Measurements from ENCODE around the gene ZSCAN21. TPM values are rescaled to one million over a fixed set of nuclear protein-coding genes. Genes with fewer than 3 reads are reported as not detected.

Gene ZSCAN21
- polyA plus RNA-seq, 5 donors, result 23.1 to 27.0 (median 25.6) TPM

DNA sequence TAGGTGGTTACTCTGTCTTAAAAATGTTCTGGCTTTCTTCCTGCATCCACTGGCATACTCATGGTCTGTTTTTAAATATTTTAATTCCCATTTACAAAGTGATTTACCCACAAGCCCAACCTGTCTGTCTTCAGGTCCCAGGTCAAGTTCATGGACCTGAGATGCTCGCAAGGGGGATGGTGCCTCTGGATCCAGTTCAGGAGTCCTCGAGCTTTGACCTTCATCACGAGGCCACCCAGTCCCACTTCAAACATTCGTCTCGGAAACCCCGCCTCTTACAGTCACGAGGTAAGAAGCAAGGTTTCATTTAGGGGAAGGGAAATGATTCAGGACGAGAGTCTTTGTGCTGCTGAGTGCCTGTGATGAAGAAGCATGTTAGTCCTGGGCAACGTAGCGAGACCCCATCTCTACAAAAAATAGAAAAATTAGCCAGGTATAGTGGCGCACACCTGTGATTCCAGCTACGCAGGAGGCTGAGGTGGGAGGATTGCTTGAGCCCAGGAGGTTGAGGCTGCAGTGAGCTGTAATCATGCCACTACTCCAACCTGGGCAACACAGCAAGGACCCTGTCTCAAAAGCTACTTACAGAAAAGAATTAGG lies 25.5 kb upstream of the ZSCAN21 start:
- DNase-seq, result no peak

DNA sequence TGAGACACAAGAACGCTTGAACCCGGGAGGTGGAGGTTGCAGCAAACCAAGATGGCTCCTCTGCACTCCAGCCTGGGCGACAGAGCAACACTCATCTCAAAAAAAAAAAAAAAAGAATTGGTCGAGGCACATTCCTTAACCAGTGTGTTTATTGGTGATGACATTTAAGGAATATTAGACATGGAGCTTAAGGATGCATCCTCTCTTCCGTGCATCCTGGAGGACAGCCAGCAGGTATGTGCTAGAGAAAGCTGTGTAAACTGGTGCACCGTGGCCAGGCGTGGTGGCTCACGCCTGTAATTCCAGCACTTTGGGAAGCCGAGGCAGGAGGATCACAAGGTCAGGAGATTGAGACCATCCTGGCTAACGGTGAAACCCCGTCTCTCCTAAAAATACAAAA lies 22.4 kb upstream of the ZSCAN21 start:
- DNase-seq, result no peak

DNA sequence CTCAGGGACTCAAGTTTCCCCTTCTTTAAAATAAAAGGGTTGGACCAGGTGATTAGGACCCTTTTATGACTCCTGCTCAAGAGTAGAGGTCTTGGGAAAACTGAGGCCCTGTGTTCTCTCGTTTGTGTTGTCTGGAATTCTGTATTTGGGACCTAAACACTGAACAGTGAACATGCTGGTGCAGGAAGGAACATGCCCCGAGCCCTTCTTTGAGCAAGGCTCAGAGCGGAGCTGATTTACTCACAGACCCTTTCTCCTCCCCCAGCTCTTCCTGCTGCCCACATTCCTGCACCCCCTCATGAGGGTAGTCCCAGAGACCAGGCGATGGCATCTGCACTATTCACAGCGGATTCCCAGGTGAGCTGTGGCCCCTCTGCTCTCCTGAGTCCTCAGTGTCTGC lies 20.0 kb upstream of the ZSCAN21 start:
- no peak for DNase-seq

DNA sequence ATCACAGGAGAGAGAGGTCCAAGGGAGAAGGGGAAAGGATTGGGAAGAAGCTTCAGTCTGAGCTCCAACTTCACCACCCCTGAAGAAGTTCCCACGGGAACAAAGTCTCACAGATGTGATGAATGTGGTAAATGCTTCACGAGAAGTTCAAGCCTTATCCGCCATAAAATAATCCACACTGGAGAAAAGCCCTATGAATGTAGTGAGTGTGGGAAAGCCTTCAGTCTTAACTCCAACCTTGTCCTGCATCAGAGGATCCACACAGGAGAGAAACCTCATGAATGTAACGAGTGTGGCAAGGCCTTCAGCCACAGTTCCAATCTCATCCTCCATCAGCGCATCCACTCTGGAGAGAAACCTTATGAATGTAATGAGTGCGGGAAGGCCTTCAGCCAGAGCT lies 16.0 kb upstream of the ZSCAN21 start:
- no peak for DNase-seq

DNA sequence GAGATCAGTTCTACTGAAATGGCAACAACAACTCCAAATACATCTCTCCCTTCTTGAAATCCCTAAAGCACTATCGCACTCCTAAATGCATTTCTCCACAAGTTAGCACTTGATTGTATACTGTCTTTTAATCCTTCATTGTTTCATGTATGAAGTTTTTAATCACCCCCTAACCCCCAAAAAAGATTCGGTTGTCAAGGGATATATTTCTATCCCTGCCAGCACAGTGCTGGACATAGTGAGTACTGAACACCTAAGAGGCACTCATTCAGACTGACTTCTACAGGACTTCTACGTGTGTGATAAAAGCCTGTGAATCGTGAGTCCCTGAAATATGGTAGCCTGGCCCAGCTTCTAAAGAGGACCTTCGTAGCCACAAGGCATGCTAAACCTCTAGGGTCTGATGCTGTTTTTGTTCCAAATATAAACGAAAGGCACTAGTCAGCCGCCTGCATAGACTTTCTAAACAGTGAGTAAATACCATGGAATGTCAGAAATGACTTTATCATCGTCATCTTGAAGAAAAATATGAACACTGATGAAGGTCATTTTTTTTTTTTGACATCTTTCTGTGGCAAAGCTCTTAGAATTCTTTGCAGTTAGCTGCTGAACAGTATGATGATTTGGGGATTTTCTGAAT lies 14.6 kb upstream of the ZSCAN21 start:
- no peak for DNase-seq

DNA sequence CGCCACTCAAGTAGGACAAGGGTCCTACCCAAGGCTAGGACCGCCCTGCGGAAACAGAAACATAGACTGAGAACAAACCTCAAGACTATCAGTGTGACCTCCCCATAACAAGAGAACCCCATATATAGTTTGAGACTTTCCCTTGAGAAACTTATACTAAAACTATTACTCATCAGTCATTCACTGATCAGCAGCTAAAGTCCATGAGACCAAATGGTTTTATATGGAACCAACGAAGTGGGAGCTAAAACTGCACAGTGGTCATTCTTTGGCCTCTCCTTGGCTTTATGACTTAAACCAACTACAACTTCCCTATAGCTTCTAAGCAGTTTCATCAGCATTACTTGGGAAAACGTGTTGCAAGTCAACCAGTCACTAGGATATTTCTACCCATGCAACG lies 13.7 kb upstream of the ZSCAN21 start:
- DNase-seq, result no peak

DNA sequence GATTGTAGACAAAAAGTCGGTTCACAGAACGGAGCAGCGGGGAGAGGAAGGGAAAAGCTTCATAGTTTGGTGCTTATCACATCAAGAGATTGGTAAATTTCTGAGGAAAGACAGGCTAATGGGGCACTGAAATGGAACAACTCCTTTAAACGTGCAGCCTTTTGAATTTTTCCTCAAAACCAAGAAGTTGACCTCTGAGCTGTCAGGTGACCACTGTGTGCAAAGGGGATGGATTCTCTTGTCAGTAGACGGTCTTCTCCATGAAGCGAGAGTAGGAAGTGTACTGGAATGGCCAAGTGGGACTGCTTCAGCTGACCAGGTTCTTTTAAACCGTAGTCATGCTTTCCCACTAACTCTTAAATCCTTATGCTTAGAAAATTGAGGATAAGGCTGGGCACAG lies 11.2 kb upstream of the ZSCAN21 start:
- DNase-seq, result no peak

DNA sequence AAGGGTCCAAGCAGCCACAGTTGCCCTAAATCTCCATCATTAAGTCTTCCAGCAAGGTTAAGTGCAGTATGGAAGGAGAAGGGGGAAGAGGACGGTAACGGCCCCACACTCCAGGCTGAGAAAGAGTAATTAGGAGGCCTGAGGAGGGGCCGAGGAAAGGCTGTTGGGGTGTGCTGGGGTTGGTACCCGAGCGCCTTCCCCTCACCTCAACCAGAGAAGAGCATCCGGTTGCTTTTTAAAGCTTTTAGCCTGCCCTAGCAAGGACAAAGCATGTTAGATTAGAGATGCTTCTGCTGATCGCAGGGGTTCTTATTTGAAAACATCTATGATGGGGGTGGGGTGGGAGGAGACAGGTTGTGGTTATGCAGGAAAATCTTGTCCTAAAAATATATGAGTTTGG lies 9.0 kb upstream of the ZSCAN21 start:
- DNase-seq, result no peak

DNA sequence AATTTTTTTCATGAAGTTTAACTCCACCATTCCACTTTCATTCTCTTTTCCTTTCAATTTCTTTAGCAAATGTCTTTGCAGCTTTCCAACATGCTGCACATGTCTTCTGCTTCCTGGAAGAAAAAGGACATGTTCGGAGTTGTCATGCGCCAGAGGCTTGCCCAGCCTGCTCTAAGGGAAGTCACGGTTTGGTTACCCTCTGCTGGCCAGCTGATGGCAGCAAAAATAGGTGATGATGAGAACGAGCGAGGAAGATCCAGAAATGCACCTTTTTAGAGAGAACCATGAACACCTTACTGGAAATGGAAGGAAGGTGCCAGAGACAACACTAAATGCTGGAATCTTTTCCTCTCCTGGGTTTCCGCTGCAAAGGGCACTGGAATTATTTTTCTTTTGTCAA lies 4.9 kb upstream of the ZSCAN21 start:
- no peak for DNase-seq

DNA sequence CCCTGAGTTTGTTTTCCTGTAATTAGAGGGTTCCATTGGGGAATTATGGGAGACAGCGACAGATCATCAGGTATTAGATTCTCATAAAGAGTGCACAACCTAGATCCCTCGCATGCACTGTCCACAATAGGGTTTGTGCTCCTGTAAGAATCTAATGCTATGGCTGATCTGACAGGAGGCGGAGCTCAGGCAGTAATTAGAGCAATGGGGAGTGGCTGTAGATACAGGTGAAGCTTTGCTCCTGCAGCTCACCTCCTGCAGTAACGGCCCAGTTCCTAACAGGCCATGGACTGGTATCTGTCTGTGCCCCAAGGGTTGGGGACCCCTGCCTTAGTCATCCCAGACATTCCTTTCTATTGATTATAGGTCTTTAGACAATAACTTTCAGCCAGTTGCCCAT lies 894 bp upstream of the ZSCAN21 start:
- no peak for DNase-seq

DNA sequence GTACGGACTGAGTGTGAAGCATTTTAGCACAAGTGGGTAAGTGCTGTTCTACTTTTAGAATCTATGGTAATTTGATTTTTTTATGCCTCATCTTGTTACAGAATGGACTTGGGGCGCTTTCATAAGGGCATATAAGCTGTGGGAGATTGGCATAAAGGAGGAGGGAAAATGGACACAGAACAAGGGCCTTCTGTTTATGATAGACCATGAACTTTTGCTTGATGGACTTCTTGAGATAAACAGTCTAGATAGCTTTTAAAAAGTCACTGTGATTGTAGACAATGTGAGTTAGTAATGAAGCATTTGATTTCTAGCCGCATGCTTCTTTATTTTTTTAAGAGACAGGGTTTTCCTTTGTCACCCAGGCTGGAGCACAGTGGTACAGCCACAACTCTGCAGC lies 2.0 kb downstream of the ZSCAN21 start:
- DNase-seq, result no peak

DNA sequence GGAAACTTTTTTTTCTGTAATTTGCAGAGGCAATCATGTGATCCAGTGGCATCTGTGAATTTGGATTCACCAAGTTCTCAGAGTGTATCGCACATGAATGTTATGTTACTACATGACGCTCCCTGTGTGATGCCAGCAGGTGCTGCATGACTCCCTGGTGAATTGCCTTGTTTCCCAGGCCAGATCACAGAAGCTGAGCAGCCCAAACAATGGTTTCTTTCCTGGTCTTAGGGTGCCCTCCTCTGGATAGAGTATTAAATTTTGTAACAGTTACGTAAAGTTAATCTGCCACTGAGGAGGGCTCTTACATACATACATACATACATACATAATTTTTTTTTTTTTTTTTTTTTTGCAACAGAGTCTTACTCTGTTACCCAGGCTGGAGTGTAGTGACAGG lies 3.6 kb downstream of the ZSCAN21 start:
- peak; percentile 61 to 67 for DNase-seq

DNA sequence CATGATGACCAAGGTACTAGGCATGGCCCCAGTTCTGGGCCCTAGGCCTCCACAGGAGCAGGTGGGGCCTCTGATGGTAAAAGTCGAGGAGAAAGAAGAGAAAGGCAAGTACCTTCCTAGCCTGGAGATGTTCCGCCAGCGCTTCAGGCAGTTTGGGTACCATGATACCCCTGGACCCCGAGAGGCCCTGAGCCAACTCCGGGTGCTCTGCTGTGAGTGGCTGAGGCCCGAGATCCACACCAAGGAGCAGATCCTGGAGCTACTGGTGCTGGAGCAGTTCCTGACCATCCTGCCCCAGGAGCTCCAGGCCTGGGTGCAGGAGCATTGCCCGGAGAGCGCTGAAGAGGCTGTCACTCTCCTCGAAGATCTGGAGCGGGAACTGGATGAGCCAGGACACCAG lies 7.4 kb downstream of the ZSCAN21 start:
- DNase-seq, result no peak

DNA sequence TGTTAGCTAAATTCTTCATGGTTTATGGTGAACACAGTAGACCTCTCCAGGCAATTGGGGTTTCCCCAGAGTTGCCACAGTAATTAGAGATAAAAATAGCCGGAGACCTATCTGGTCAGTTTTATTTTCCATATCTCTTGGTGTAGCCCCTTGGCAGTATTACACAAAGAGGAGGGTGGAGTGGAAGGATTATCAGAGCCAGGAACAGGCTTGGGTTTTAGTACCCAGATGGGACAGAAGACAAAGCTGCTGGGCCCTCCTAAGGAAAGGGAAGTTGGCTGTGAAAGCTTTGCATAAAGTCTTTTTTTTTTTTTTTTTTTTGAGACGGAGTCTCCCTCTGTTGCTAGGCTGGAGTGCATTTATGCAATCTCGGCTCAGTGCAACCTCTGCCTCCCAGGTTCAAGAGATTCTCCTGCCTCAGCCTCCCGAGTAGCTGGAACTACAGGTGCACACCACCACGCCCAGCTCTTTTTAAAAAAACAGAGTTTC lies 9.7 kb downstream of the ZSCAN21 start:
- DNase-seq, result no peak

DNA sequence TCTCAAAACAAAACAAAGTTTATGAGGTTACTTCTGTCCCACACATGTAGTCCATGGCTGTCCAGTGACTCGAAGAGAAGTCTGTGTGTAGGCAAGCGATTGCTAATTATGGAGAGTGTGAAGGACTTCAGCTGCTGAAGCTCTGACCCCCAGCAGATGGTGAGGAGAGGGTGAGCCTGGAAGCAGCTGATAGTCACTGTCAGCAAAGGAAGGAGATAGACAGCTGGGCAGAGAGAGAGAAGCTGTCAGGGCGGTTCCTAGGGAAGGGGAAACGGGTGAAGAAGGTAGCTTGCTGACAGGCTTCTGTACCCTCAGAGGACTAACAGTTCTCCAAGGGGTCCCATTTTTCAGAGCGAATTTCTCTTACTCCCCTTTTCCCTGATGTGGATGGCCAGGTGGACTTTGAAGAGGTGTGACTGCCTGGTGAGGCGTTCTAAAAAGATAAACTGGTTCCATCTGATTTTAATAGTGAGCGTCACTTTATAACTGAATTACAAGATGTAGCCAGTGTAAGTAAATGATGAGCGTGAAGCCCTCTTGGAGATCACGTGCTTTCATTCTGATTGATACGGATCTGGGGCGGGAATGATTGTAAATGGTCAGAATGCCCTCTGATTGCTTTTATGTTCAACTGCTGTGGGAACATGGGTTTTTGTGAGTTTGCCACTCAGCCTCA lies 12.1 kb downstream of the ZSCAN21 start:
- DNase-seq, result no peak

DNA sequence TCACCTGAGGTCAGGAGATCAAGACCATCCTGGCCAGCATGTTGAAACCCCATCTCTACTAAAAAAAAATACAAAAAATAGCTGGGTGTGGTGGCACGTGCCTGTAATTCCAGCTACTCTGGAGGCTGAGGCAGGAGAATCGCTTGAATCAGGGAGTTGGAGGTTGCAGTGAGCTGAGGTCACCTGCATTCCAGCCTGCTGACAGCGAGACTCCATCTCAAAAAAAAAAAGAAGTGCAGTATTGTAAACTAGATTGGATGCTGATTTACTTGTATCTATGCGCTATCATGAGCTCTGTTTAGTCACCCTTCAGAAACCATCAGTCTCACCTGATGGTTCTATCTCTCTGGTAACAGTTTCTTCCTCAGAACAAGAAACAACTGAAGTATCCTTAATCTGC lies 13.8 kb downstream of the ZSCAN21 start:
- no peak for DNase-seq

DNA sequence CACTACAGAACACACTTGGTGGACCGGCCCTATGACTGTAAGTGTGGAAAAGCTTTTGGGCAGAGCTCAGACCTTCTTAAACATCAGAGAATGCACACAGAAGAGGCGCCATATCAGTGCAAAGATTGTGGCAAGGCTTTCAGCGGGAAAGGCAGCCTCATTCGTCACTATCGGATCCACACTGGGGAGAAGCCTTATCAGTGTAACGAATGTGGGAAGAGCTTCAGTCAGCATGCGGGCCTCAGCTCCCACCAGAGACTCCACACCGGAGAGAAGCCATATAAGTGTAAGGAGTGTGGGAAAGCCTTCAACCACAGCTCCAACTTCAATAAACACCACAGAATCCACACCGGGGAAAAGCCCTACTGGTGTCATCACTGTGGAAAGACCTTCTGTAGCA lies 14.6 kb downstream of the ZSCAN21 start:
- no peak for DNase-seq

DNA sequence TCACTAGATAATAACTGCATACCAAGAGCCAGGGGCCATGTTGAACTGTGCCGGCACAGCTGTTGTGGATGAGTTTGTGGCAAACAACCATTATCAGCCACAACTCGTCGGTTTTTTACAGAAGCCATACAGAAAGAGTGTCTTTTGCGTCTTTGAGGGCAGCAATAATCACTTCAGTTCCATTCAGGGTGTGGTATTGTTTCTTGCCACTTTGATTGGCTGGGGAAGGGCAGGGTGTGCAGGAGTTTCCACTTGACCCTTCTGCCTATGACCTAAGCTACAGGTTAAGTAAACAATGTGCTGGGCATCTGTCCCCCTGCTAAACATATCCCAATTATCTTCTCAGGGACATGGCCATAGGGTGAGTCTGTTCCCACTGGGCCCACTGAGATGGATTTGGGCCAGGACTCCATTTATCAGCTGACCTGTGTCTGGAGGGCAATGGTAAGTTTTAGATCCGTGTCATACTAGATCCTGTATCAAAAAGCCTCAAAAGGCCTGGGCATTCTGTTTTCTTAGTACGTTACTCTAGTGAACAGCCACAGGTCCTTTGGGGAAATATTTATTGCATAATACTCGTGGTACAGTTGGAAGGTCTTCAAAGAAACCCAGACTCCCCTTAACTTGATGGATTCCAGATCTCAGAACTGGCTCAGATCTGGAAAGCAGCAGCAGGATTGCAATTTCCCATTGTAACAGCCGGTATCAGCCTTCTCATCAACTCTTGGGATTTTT lies 16.0 kb downstream of the ZSCAN21 start:
- DNase-seq, result peak; percentile 83 to 87

DNA sequence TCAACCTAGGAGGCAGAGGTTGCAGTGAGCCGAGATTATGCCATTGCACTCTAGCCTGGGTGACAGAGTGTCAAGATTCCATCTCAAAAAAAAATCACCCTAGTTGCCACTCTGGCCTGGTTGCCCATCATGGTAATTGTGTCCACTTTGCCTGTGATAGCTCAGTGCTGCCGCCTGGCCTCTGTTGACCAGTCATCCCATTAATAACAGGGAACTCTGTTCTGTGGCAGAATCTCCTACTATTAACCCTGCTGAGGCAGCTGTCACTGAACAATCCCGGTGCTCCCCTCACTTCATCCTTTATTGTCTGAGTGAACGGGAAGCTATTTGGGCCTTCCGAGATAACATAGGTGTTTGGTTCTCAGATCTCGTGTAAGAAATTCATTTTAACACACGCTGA lies 17.4 kb downstream of the ZSCAN21 start:
- DNase-seq, result no peak

DNA sequence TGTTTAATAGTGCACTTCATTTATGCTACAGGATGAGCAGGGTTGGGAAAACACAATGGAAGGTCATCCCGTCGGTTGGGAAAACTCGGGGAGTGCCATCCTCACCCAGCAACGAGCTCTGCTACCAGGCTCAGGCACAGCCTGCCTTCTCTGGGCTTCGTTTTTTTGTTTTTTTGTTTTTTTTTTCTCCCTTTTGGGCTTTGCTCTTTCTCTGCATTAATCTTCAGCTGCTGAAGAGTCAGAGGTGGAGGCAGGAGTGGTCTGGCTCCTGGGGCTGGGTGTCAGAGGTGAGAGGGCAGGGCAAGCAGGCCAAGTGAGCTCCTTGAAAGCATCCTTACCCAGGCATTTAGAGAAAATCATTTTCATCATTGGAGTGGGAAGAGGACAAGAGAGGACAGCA lies 20.4 kb downstream of the ZSCAN21 start:
- no peak for DNase-seq

DNA sequence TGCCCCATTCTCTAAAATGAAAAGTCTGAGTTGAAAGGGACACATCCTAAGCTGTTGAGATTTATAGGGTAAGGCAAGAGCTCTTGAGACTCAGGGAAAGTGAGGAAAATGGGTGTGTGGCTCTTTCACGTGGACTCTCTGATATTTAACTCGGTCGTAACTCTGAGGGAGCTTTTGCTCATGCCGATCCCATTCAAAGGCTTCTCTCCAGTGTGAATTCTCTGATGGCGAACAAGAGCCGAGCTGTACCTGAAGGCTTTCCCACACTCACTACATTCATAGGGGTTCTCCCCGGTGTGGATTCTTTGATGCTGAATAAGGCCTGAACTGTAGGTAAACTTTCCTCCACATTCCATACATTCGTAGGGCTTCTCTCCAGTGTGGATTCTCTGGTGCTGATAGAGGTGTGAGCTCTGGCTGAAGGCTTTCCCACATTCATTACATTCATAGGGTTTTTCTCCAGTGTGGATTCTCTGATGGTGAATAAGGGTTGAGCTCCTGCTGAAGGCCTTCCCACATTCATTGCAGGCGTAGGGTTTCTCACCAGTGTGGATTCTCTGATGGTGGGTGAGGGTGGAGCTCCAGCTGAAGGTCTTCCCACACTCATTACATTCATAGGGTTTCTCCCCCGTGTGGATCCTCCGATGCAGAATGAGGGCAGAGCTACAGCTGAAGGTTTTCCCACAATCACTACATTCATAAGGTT lies 21.6 kb downstream of the ZSCAN21 start:
- DNase-seq, result no peak

DNA sequence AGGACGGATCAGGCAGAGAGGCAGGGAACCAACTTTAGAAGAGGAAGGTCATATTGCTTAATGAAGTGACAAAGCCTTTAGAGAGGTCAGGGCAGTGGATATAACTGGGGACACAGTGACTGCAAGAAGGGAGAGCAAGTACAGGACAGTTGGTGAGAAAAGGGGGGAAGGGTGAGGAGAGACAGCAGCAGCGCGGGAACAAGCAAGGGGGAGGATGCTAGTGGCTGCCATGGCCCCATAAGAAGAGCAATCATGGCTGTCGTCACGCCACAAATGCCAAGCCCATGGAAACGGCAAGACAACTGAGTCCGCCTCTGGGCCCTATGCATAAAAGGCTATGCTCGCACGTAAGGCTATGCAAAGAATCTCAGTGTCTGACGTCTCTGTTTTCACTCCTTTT lies 22.9 kb downstream of the ZSCAN21 start:
- no peak for DNase-seq

Measured in right lung (tissue), 5 donors.